CD4-positive, alpha-beta T cell (primary cell): ENCODE results near the gene CCR9. TPM values are rescaled to one million over a fixed set of nuclear protein-coding genes. Genes with fewer than 3 reads are reported as not detected.

Source experiments
- ATAC-seq: fragments of 200-7000 bp; cut with Tn5 transposase; one replicate; pipeline ENCODE4 v1.10.0; 2022; ENCODE audit warnings: mild to moderate bottlenecking; ENCODE audit not compliant: poor library complexity
- CTCF ChIA-PET: fragments of 350-600 bp; sonication (Branson Sonifier 250); formaldehyde crosslinking; loops from one replicate; lab custom pipeline; 2021; ENCODE audit warnings: antibody characterized with exemption, inconsistent platforms; lab: Charles Lee
- POLR2A ChIA-PET: fragments of 350-600 bp; sonication (Branson Sonifier 250); formaldehyde crosslinking; loops from one replicate; lab custom pipeline; 2021; ENCODE audit warnings: antibody characterized with exemption, inconsistent platforms; lab: Charles Lee
- DNase-seq, 14 experiments: peaks; one replicate each; pipeline ENCODE4 v3.0.0-alpha.2; 2013 to 2020; ENCODE audit warnings: mixed read lengths in 2 of 14
- H3K27ac ChIP-seq, 2 donors: one replicate each; pipeline versions ENCODE4 v1.5.1 to v1.7.0; 2013; ENCODE audit warnings: low read length in 2 of 2, low read depth in 1 of 2, mild to moderate bottlenecking in 1 of 2
- H3K27me3 ChIP-seq, 2 experiments: 1 replicate in 1 of 2; 2 replicates in 1 of 2; pipeline versions ENCODE4 v1.6.1 to v1.7.0; 2013; ENCODE audit warnings: low read length in 2 of 2, control low read depth in 1 of 2, mild to moderate bottlenecking in 1 of 2, moderate library complexity in 1 of 2; ENCODE audit not compliant: insufficient read depth in 2 of 2, control insufficient read depth in 1 of 2
- H3K36me3 ChIP-seq: one replicate; pipeline ENCODE4 v1.6.1; 2013; ENCODE audit warnings: low read length, control low read depth; ENCODE audit not compliant: insufficient read depth
- H3K4me1 ChIP-seq: one replicate; pipeline ENCODE4 v1.6.1; 2013; ENCODE audit warnings: low read length, control low read depth; ENCODE audit not compliant: insufficient read depth
- H3K4me3 ChIP-seq: one replicate; pipeline ENCODE4 v1.5.1; 2013; ENCODE audit warnings: mild to moderate bottlenecking, low read length, moderate library complexity
- H3K9me3 ChIP-seq, 2 experiments: 1 replicate in 1 of 2; 2 replicates in 1 of 2; pipeline versions ENCODE4 v1.6.1 to v1.7.0; 2013; ENCODE audit warnings: low read length in 2 of 2, mild to moderate bottlenecking in 2 of 2, control low read depth in 1 of 2, moderate library complexity in 1 of 2; ENCODE audit not compliant: control insufficient read depth in 1 of 2, insufficient read depth in 1 of 2
- H3K27ac Mint-ChIP-seq: one replicate; pipeline ENCODE4 v1.8.0; 2020; ENCODE audit warnings: mixed read lengths
- H3K27me3 Mint-ChIP-seq: one replicate; pipeline ENCODE4 v1.8.0; 2021; ENCODE audit warnings: mixed read lengths
- H3K36me3 Mint-ChIP-seq: one replicate; pipeline ENCODE4 v1.8.0; 2021; ENCODE audit warnings: low read depth, mixed read lengths
- H3K4me1 Mint-ChIP-seq: one replicate; pipeline ENCODE4 v1.8.0; 2021; ENCODE audit warnings: low read depth, mixed read lengths
- H3K4me3 Mint-ChIP-seq: one replicate; pipeline ENCODE4 v1.8.0; 2020; ENCODE audit warnings: mild to moderate bottlenecking, mixed read lengths
- H3K9me3 Mint-ChIP-seq: one replicate; pipeline ENCODE4 v1.8.0; 2020; ENCODE audit warnings: mixed read lengths
- intact Hi-C, 2 experiments: fragments of 100-400 bp; cut with DNase I in 1 of 2; cut with micrococcal nuclease in 1 of 2; formaldehyde crosslinking; loops; one replicate each; pipeline versions ENCODE4 v1.15.1 to v1.9.0; 2023 to 2025; cut with DNase I, micrococcal nuclease
- total RNA-seq, 174 experiments: library from RNA in 2 of 174; stranded (reverse) in 2 of 174; gene quantifications; one replicate each; pipeline ENCODE4 v1.2.3 and lab custom pipeline; 2021 to 2026
- TF ChIP-seq, protein P1 (sequence below): fragments of 200-600 bp; IDR thresholded peaks from one replicate; pipeline ENCODE4 v1.8.0; 2022; ENCODE audit warnings: antibody characterized with exemption, mild to moderate bottlenecking

The CCR9 gene
- total RNA-seq, 2 experiments from 2014 or later = 6.5 to 7.4 TPM

DNA sequence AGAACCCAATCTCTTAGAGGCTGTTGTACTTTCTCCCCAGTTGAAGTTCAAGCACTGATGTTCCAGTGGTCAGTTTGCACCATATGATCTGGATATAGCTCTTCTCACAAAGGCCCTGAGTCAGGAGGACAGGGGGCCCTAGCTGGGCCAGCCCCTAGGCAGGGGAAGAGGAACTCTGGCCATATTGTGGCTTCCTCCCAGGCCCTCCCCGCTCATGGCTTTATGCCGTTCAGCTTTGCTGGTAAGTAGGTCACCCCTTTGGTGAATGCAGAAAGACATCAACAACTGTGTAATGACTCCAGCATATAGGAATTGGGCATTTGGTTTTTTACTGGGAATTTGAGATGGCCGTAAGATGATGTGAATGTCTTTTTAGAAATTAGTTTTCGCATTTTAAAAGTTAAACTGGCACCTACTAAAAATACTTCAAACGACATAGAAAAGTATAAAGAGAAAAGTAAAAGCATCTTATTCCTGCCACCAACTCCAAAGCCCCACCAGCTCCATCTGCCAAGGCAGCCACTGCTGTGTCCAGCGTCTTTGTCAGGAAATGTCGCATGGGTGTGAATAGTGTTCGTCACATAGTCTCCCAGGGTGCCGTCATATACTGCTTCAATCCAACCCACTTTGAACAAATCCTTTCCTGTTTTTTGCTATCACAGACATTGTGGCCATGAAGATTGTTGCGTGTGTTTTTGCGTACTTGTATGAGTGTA, 25.3 kb downstream of the CCR9 start:
- TF ChIP-seq, protein P1, sequence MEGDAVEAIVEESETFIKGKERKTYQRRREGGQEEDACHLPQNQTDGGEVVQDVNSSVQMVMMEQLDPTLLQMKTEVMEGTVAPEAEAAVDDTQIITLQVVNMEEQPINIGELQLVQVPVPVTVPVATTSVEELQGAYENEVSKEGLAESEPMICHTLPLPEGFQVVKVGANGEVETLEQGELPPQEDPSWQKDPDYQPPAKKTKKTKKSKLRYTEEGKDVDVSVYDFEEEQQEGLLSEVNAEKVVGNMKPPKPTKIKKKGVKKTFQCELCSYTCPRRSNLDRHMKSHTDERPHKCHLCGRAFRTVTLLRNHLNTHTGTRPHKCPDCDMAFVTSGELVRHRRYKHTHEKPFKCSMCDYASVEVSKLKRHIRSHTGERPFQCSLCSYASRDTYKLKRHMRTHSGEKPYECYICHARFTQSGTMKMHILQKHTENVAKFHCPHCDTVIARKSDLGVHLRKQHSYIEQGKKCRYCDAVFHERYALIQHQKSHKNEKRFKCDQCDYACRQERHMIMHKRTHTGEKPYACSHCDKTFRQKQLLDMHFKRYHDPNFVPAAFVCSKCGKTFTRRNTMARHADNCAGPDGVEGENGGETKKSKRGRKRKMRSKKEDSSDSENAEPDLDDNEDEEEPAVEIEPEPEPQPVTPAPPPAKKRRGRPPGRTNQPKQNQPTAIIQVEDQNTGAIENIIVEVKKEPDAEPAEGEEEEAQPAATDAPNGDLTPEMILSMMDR = no peak
- Mint-ChIP-seq H3K36me3 (no peaks in the 10 kb centered on the region), H3K27me3 (no peaks in the 10 kb centered on the region), H3K4me3 (peak overlapping the region; percentile 2), H3K9me3 (no peaks in the 10 kb centered on the region), H3K4me1 (peaks cover 74% of the 10 kb centered on the region), H3K27ac (peak overlapping the region; percentile 68)
- H3K36me3 ChIP-seq = no peaks in the 10 kb centered on the region
- CTCF ChIA-PET = no interaction called here
- H3K9me3 ChIP-seq = no peaks in the 10 kb centered on the region
- DNase-seq (peak in 4 of 14 experiments; percentile 9 to 42 (median 26)), ATAC-seq (peak; percentile 27)
- no peaks in the 10 kb centered on the region for H3K27me3 ChIP-seq
- no peak overlapping the region for H3K27ac ChIP-seq
- POLR2A ChIA-PET = interaction anchor here (1.3 kb wide), 1 partner anchor 19 kb away, joined by 3 read pairs; no protein-coding TSS in a partner anchor
- intact Hi-C loops = no loop called here
- H3K4me3 ChIP-seq = no peak overlapping the region
- peaks cover 79% of the 10 kb centered on the region for H3K4me1 ChIP-seq

DNA sequence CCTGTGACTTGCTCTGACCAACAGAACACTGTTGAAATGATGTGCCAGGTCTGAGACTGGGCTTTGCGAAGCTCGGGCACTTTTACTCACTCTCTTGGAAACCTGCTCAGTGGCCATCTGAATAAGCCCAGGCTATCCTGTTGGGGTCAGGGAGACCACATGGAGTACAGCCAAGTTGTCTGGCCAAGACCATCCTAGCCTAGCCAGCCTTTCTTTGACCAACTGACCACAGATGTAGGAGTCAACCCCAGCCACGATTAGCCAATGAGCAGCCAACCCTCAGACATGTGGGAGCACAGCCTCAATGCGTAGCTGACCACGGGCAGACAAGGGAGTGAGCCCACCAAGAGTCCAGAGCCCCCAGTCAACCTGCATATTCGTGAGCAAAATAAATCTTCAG, 26.1 kb downstream of the CCR9 start:
- H3K36me3 ChIP-seq = no peaks in the 10 kb centered on the region
- CTCF ChIA-PET = no interaction called here
- peaks cover 76% of the 10 kb centered on the region for H3K4me1 Mint-ChIP-seq
- no peaks in the 10 kb centered on the region for H3K27me3 ChIP-seq
- H3K9me3 Mint-ChIP-seq = no peaks in the 10 kb centered on the region
- ATAC-seq (no peak), DNase-seq (no peak)
- intact Hi-C loops = no loop called here
- peaks cover 78% of the 10 kb centered on the region for H3K4me1 ChIP-seq
- H3K36me3 Mint-ChIP-seq = no peaks in the 10 kb centered on the region
- H3K4me3 Mint-ChIP-seq = no peak overlapping the region
- no peaks in the 10 kb centered on the region for H3K9me3 ChIP-seq
- no peaks in the 10 kb centered on the region for H3K27me3 Mint-ChIP-seq
- TF ChIP-seq, protein P1 = no peak
- no peak overlapping the region for H3K27ac ChIP-seq
- H3K4me3 ChIP-seq = no peak overlapping the region
- H3K27ac Mint-ChIP-seq = peak overlapping the region; percentile 68
- POLR2A ChIA-PET = interaction anchor here (0.6 to 1.1 kb wide), 2 partner anchors 22 to 54 kb away, joined by 4 to 5 read pairs; no protein-coding TSS in a partner anchor

DNA sequence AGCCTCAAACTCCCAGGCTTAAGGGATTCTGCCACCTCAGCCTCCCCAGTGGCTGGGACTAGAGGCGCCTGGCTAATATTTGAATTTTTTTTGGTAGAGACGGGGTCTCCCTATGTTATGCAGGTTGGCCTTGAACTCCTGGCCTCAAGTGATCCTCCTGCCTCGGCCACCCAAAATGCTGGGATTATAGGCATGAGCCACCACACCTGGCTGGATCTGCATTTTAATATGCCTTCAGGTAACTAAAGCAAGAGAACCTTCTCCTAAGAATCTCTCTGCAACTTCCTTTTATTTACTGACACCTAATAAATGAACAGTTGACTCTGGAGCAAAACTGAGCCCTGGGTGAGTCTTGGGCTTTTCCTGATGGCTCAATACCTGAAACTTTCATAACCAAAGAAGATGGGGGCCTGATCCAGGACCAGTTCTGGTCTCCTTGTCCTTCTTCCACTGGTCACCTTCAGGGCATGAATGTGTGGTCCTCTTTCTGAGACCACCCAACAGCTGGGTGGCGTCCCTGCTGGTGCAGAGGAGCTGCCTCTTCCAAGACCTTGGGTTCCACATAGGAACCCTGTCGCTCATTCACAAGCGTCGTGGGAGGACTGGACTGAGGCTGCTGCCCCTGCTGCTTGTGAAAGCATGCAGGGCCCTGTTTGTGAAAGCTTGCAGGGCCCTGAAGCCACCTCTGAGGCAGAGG, 28.2 kb downstream of the CCR9 start:
- CTCF ChIA-PET = no interaction called here
- H3K4me3 Mint-ChIP-seq = no peak overlapping the region
- Histone ChIP-seq H3K27ac (peak overlapping the region in 1 of 2 donors; percentile 7), H3K36me3 (peaks cover 6% of the 10 kb centered on the region), H3K4me1 (peaks cover 64% of the 10 kb centered on the region), H3K4me3 (no peak overlapping the region), H3K9me3 (no peaks in the 10 kb centered on the region), H3K27me3 (no peaks in the 10 kb centered on the region)
- peak overlapping the region; percentile 72 for H3K27ac Mint-ChIP-seq
- POLR2A ChIA-PET = interaction anchor here (1.1 kb wide), 1 partner anchor 62 kb away, joined by 3 read pairs; no protein-coding TSS in a partner anchor
- H3K27me3 Mint-ChIP-seq = no peaks in the 10 kb centered on the region
- H3K9me3 Mint-ChIP-seq = no peaks in the 10 kb centered on the region
- H3K36me3 Mint-ChIP-seq = peaks cover 16% of the 10 kb centered on the region
- H3K4me1 Mint-ChIP-seq = peaks cover 60% of the 10 kb centered on the region
- TF ChIP-seq, protein P1 = no peak
- intact Hi-C loops = loop anchor here (2.0 to 5.0 kb wide), 3 partner anchors 42 to 72 kb away; partner anchors contain the start of gene LZTFL1 (in 2 of the 2)
- ATAC-seq (no peak), DNase-seq (no peak)
